GM21825 (cell line): ENCODE results near the gene REC8.

ENCODE experiments used
- ATAC-seq: cut with Tn5 transposase; IDR thresholded peaks from one replicate; pipeline ENCODE4 v1.9.1; 2021; ENCODE audit warnings: mild to moderate bottlenecking, moderate library complexity; ENCODE audit not compliant: unreplicated experiment

The REC8 gene

DNA sequence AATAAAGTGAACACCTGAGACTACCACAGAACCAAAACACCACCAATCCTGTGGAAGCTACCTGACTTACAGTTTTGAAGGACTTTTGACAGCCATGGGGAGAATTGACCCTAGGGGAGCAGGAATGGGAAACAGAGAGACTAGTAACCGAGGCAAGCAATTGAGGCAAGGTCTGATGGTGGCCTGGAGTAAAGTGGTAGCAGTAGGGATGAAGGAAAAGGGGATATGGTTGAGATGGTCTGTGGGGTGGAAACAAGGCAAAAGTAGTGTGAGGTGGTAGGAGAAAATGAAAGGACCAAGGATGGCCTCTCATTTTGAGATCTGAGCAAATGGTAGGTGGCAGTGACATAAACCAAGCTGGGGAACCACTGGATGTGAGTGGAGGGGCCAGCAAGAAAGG is 15.0 kb upstream of the REC8 start:
- no peak for ATAC-seq

- ATAC-seq = no peak
These were observed 14.5 kb upstream of the REC8 start for GRCh38 chr14:24157331-24157730.

- ATAC-seq = no peak
These were observed 11.9 kb upstream of the REC8 start for GRCh38 chr14:24159777-24160498.

- ATAC-seq = peak; percentile 3
These were observed 11.4 kb upstream of the REC8 start for GRCh38 chr14:24160499-24160849.

GRCh38 chr14:24160850-24161804 is 10.8 kb upstream of the REC8 start, which contains the start of gene IRF9:
Gene IRF9, plus strand, starts transcription at chr14:24161265. Its CDS starts 880 bp downstream, at chr14:24162145.
- peak; percentile 77 for ATAC-seq

GRCh38 chr14:24162093-24162492 is 9.8 kb upstream of the REC8 start:
- no peak for ATAC-seq

GRCh38 chr14:24164518-24164991 is 7.3 kb upstream of the REC8 start:
- no peak for ATAC-seq

GRCh38 chr14:24165785-24166184 is 6.1 kb upstream of the REC8 start:
- no peak for ATAC-seq

DNA sequence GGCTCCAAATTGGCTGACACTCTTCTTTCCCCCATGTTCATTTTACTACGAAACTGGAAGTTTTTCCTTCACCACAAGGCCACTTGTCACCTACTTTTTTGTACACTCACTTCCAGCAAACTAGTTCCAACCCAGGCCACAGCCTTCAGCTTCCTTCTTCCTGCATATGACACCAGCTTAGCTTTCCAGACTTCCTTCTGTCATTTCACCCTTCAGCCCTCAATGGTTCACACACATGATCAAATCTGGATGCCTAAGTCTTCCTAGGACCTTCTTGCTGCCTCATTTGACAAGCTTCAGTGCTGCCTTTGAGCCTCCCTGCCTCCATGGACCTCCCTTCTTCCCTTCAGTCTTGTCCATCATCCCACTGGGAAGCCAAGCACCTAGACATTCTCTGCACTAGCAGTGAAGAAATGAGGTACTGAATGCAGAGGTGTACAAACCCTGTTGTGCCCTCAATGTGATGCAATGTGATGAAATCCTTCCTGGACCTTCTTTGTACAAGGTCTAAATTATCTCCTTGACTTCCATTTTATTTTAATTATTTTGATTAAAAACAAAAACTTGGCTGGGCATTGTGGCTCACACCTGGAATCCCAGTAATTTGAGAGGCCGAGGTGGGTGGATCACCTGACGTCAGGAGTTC is 4.3 kb upstream of the REC8 start:
- ATAC-seq = no peak

GRCh38 chr14:24172261-24172860 is 481 bp downstream of the REC8 start:
- ATAC-seq = no peak

DNA sequence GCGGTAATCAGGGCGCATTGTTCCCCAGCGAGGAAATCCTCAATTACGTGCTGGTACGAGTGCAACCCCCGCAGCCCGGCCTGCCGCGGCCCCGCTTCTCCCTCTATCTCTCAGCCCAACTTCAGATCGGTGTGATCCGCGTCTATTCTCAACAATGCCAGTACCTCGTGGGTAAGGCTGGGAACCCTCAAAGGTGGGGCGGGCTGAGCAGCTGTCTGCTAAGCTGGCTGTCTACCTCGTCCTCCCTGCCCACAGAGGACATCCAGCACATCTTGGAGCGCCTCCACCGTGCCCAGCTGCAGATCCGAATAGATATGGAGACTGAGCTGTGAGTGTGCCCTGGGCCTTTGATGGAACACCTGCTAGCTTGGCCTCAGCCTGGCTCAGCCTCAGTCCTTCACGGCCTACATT is 996 bp downstream of the REC8 start:
- ATAC-seq = no peak

- no peak for ATAC-seq
These were observed 4.7 kb downstream of the REC8 start for GRCh38 chr14:24176599-24176998.

DNA sequence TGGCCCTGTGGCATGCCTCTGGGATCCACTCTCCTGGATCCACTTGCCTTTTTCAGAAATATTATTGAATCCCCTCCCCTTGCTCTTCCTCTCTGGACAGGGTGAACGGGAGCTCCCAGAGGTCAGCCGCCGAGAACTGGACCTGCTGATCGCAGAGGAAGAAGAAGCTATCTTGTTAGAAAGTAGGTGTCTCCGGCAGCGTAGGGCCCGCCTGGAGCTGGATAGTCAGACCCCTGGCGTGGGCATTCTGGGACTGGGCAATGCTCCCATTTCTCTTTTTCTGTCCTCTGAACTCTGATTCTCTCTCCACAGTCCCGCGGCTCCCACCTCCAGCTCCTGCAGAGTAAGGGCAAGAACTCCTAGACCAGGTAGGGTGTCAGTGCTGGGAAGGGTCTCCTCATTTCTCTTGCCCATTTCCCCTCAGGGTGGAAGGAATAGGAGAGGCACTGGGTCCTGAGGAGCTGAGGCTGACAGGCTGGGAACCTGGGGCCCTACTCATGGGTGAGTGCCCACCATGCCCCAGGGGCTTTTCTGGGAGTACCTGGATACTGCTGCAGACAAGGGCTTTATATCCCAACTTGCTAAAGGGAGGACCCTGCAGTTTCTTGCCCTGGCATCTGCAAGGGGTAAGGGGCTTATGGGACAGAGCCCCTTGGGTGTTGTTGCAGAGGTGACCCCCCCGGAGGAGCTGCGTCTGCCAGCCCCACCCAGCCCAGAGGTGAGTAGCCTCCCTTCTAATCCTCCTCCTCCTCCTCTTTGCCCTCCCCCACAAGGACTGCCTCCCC is 5.4 kb downstream of the REC8 start:
- no peak for ATAC-seq

- no peak for ATAC-seq
These were observed 6.0 kb downstream of the REC8 start for GRCh38 chr14:24177891-24178290.

DNA sequence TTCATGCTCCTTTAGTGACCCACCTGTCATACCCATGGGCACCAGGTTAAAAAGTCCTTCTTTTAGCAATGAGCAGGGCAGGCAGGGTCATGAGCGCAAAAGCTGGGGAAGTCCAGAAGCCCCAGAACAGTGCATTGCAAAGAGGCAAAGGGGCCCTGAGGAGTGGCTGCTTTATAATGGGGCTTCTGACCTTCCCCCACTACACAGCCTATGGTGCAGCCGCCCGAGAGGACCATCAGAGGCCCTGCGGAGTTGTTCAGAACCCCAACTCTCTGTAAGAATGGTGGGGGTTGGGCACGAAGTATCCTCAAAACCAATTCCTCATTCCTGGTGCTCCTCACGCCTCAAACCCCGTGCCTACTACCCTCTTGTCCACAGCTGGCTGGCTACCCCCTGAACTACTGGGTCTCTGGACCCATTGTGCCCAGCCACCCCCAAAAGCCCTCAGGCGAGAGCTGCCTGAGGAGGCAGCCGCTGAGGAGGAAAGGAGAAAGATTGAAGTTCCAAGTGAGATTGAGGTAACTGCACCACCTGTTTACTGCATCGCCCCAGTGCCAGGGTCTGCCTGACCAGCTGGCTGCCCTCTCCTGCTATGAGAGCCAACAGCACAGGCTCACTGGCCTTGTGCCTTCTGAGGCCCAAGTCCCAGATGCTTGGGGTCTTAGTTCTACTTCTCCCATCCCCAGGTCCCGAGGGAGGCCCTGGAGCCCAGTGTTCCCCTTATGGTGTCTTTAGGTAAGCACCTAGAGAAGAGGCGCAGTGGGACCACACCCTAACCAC is 6.7 kb downstream of the REC8 start:
- ATAC-seq = no peak

- ATAC-seq = no peak
These were observed 7.5 kb downstream of the REC8 start for GRCh38 chr14:24179294-24179960.

GRCh38 chr14:24179961-24180796 is 8.3 kb downstream of the REC8 start:
- no peak for ATAC-seq
